GM12875 (cell line): ENCODE results near the gene MCM3AP.

Experiments used
- H3K4me3 ChIP-seq: one replicate; pipeline ENCODE4 v1.5.1; 2011; ENCODE audit warnings: low read depth, low read length, control low read depth
- TF ChIP-seq, protein P1 (sequence below): IDR thresholded peaks from 2 replicates; pipeline ENCODE4 v1.5.1; 2011; ENCODE audit warnings: low read depth, mild to moderate bottlenecking, control low read depth, inconsistent platforms, low read length, moderate library complexity, borderline replicate concordance; ENCODE audit not compliant: insufficient read depth

Gene MCM3AP

DNA sequence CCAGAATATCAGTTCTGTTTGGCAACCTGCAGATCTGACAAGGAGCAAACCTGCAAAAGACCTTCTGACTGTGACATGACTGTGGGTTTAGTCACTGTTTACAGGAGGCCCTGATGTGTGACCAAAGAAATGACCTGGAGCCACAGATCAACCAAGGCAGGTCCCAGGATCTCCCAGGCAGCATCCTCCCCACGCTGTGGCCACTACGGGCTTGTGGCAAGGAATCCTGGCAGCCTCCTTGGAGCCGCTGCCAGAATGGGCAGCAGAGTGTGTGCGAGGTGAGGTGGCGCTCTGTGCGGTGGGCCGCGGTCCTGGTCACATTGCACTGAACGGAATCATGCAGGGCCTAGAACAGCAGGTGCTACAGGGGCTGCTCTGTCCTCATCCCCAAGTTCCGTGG lies 15.9 kb downstream of the MCM3AP start:
- no peak overlapping the region for H3K4me3 ChIP-seq
- TF ChIP-seq, protein P1, sequence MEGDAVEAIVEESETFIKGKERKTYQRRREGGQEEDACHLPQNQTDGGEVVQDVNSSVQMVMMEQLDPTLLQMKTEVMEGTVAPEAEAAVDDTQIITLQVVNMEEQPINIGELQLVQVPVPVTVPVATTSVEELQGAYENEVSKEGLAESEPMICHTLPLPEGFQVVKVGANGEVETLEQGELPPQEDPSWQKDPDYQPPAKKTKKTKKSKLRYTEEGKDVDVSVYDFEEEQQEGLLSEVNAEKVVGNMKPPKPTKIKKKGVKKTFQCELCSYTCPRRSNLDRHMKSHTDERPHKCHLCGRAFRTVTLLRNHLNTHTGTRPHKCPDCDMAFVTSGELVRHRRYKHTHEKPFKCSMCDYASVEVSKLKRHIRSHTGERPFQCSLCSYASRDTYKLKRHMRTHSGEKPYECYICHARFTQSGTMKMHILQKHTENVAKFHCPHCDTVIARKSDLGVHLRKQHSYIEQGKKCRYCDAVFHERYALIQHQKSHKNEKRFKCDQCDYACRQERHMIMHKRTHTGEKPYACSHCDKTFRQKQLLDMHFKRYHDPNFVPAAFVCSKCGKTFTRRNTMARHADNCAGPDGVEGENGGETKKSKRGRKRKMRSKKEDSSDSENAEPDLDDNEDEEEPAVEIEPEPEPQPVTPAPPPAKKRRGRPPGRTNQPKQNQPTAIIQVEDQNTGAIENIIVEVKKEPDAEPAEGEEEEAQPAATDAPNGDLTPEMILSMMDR, result no peak

DNA sequence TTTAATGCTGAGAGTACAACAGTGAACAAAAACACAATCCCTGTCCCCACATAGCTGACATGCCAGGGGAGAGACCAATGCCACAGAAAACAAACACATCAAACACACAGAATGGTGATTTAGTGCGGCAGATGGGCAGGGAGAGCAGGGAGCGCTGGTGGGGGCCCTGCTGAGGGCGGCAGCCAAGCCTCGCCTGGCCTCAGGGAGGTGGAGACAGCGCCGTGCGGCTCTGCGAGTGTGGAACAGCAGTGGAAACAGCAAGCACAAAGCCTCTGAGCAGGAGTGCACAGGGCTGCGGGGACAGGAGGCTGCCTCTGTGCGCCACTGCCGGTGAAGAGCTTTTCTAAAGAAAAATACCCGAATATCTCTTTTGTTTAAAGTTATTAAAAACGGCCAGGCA lies 17.0 kb downstream of the MCM3AP start:
- TF ChIP-seq, protein P1, result no peak
- no peak overlapping the region for H3K4me3 ChIP-seq

DNA sequence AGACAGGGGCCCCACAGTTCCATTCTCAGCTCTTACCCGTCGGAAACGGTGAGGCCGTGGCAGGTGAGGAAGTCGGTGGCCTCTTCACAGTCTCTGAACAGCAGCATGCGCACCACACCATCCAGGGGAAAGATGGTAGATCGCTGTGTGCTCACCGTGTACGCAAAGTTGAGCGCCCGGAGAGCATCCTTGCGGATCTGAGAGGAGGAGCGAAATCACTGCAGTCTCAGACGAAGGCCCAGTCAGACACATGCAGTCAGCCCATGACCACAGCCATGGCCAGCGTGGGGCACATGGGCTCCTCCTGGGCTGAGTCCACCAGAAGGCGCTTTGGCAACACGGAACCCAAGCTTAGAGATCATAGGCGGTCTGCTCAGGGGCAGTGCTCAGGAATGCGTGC lies 18.5 kb downstream of the MCM3AP start:
- TF ChIP-seq, protein P1, result no peak
- no peak overlapping the region for H3K4me3 ChIP-seq

DNA sequence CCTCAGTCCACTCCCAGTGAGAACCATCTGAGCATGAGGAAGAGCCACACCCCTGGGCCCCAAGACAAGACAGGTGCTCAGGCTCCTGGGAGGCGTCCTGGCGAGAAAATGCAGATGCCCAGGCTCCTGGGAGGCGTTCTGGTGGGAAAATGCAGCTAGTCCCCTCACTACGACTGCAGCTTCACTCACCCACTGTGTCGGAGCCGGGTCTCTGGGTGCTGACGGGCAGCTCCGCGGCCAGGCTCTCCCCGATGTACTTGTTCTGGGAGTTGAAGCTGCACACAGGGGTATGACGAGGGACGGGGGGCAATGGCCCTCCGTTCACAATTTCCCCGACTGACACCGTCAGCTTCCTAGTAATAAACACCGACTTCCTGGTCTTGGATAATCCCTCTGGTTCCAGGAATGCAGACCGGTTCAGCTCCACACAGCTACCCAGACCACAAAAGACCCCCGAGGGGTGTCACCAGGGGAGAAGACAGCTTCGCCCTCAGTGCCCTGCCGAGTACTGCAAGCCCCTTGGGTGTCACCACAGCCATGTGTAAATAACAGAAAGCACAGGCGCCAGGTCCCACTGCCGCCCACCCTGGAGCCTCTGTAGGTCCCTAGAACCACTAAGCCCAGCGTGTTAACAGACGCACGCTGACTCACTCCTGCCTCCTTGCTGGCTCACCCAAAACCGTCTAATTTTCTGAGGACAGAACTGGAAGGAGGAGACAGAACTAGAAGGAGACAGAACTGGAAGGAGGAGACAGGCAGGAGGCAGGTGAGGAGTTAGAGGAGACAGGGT lies 19.5 kb downstream of the MCM3AP start:
- TF ChIP-seq, protein P1, result no peak
- no peak overlapping the region for H3K4me3 ChIP-seq

DNA sequence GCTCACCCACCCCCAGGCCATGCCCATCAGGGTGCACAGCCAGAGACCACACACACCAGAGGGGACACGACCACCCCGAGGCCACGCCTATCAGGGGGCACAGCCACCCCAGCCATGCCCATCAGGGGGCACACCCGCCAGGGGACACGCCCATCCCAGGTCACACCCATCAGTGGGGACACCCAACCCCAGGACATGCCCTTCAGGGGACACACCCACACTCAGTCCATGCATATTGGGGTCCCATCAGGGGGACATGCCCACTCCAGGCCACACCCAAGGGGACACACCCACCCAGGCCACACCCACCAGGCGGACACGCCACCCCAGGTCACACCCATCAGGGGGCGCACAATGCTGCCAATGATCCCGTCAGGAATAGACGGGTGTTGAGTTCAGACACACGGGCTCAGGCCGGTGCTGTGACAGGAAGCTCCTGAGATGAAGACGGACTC lies 20.7 kb downstream of the MCM3AP start:
- TF ChIP-seq, protein P1, result no peak
- H3K4me3 ChIP-seq, result no peak overlapping the region

DNA sequence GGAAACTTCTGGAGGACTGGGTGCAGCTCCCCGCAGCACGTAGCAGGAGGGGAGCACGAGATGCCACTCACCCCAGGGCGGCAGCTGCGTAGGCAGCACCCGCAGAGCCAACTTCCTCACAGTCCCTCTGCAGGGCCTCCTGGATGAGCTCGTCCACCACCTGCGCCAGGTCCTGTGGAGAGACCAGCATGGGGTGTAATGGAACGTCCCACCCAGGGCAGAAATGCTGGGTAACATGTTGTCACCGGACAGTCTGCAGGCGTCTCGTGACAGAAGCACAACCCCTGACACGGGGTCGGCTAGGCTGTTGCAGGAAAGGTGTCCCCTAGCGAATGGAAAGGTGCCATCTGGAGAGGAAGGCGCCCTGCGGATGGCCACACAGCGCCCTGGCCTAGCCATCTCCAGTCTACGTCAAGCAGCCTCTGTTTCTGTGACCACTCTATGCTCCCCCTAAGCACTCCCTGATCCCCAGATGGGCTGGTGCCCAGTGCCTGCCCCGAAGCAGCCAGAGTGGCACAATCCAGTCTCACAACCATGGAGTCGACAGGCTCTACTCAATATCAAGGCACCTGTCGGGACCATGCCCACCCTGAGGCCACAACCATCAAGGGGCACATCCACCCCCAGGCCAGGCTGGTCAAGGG lies 21.2 kb downstream of the MCM3AP start:
- TF ChIP-seq, protein P1, result no peak
- no peak overlapping the region for H3K4me3 ChIP-seq
